Measurements from ENCODE around the gene LILRB1. TPM values are rescaled to one million over a fixed set of nuclear protein-coding genes. Genes with fewer than 3 reads are reported as not detected.
A peak's percentile ranks its signal among the peaks of the same experiment; 100 is the strongest.
"Not testable (repeated sequence)": the region's sequence is repeated elsewhere in the genome, so short reads cannot be mapped to it uniquely, and the experiment has no call there.

LILRB1 gene
- total and polyA plus RNA-seq, 5 donors from 2014 or later: 0.10 to 0.14 TPM; not detected in 3

GRCh38 chr19:54636081-54636480 is 5.8 kb downstream of the LILRB1 start:
- H3K4me1 ChIP-seq (ENCODE audit: control insufficient read depth, insufficient read depth, low read length, poor library complexity, severe bottlenecking); H3K27me3 ChIP-seq (ENCODE audit: control insufficient read depth, insufficient read depth, low read length); DNase-seq; H3K4me3 ChIP-seq (ENCODE audit: low read depth, low read length); H3K27ac Mint-ChIP-seq; H3K9me3 ChIP-seq (ENCODE audit: control insufficient read depth in 2 of 2, low read length in 2 of 2); H3K36me3 Mint-ChIP-seq; H3K27ac ChIP-seq (ENCODE audit: insufficient read depth, low read length, poor library complexity, severe bottlenecking); H3K9me3 Mint-ChIP-seq; H3K36me3 ChIP-seq (ENCODE audit: control insufficient read depth, insufficient read depth, low read length); H3K4me3 Mint-ChIP-seq; ATAC-seq (ENCODE audit: low read depth in 2 of 2); H3K27me3 Mint-ChIP-seq; H3K4me1 Mint-ChIP-seq: not testable (repeated sequence)

GRCh38 chr19:54638683-54639082 is 8.4 kb downstream of the LILRB1 start:
- Histone ChIP-seq H3K4me3 (ENCODE audit: low read depth, low read length) (no peak overlapping the region), H3K4me1 (ENCODE audit: control insufficient read depth, insufficient read depth, low read length, poor library complexity, severe bottlenecking) (no peaks in the 10 kb centered on the region), H3K27me3 (ENCODE audit: control insufficient read depth, insufficient read depth, low read length) (no peaks in the 10 kb centered on the region), H3K27ac (ENCODE audit: insufficient read depth, low read length, poor library complexity, severe bottlenecking) (no peak overlapping the region), H3K9me3 (ENCODE audit: control insufficient read depth in 2 of 2, low read length in 2 of 2) (no peaks in the 10 kb centered on the region), H3K36me3 (ENCODE audit: control insufficient read depth, insufficient read depth, low read length) (no peaks in the 10 kb centered on the region)
- H3K4me3 Mint-ChIP-seq: no peak overlapping the region
- H3K36me3 Mint-ChIP-seq: no peaks in the 10 kb centered on the region
- no peak for DNase-seq
- peaks cover 0 to 1% (median 0%) of the 10 kb centered on the region in 7 donors for H3K9me3 Mint-ChIP-seq
- peaks cover 6% of the 10 kb centered on the region for H3K27me3 Mint-ChIP-seq
- no peaks in the 10 kb centered on the region for H3K4me1 Mint-ChIP-seq
- ATAC-seq (ENCODE audit: low read depth in 2 of 2): no peak
- no peak overlapping the region for H3K27ac Mint-ChIP-seq

DNA sequence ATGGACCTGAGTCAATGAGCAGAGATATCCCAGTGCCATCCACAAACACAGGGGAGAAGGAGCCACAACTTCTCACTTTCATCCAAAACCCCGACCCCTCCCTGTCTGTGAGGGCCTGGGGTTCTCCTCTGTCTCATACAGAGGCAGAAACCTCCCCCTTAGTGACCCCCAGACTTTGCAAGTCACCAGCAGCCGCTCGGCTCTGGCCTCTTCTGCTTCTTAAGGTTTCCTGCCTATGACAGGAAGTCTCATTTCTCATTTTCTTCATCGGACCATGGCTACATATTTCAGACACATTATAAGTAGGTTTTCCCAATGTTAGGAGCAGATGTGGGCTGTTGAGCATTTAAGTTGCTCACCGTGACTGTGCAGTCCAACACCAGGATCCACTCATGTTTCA is 12.7 kb downstream of the LILRB1 start:
- H3K4me1 ChIP-seq (ENCODE audit: control insufficient read depth, insufficient read depth, low read length, poor library complexity, severe bottlenecking); ATAC-seq (ENCODE audit: low read depth in 2 of 2); H3K9me3 ChIP-seq (ENCODE audit: control insufficient read depth in 2 of 2, low read length in 2 of 2); H3K4me3 ChIP-seq (ENCODE audit: low read depth, low read length); H3K27me3 ChIP-seq (ENCODE audit: control insufficient read depth, insufficient read depth, low read length); H3K27me3 Mint-ChIP-seq; H3K4me3 Mint-ChIP-seq; H3K4me1 Mint-ChIP-seq; H3K36me3 ChIP-seq (ENCODE audit: control insufficient read depth, insufficient read depth, low read length); H3K9me3 Mint-ChIP-seq; H3K36me3 Mint-ChIP-seq; H3K27ac ChIP-seq (ENCODE audit: insufficient read depth, low read length, poor library complexity, severe bottlenecking); H3K27ac Mint-ChIP-seq; DNase-seq: not testable (repeated sequence)

DNA sequence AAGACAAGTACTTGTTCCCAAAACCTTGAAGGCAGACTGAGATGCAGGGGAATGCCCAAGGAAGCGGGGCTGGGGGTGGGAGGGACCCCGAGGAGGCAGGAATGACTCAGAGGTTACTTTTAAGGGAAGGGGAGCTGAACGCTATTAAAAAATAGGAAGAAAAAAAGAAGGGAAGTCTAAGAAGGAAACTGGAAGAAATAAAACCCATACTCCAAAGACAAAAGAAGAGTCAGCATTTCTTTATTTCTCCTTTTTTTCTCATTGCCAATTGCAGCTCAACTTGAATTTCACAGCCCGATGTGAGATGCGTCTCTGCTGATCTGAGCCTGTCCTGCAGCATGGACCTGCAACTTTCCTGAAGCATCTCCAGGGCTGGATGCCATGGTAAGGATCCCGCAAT is 13.3 kb downstream of the LILRB1 start:
- H3K4me1 Mint-ChIP-seq; H3K27me3 Mint-ChIP-seq; H3K27ac Mint-ChIP-seq; H3K4me1 ChIP-seq (ENCODE audit: control insufficient read depth, insufficient read depth, low read length, poor library complexity, severe bottlenecking); H3K9me3 Mint-ChIP-seq; H3K27me3 ChIP-seq (ENCODE audit: control insufficient read depth, insufficient read depth, low read length); H3K9me3 ChIP-seq (ENCODE audit: control insufficient read depth in 2 of 2, low read length in 2 of 2); H3K36me3 Mint-ChIP-seq; ATAC-seq (ENCODE audit: low read depth in 2 of 2); DNase-seq; H3K4me3 ChIP-seq (ENCODE audit: low read depth, low read length); H3K36me3 ChIP-seq (ENCODE audit: control insufficient read depth, insufficient read depth, low read length); H3K4me3 Mint-ChIP-seq; H3K27ac ChIP-seq (ENCODE audit: insufficient read depth, low read length, poor library complexity, severe bottlenecking): not testable (repeated sequence)

GRCh38 chr19:54644056-54644455 is 13.8 kb downstream of the LILRB1 start:
- Mint-ChIP-seq H3K4me1 (no peaks in the 10 kb centered on the region), H3K9me3 (peaks cover 0 to 1% (median 0%) of the 10 kb centered on the region in 7 donors), H3K27ac (no peak overlapping the region), H3K4me3 (no peak overlapping the region), H3K27me3 (peaks cover 4% of the 10 kb centered on the region), H3K36me3 (no peaks in the 10 kb centered on the region)
- Histone ChIP-seq H3K36me3 (ENCODE audit: control insufficient read depth, insufficient read depth, low read length) (no peaks in the 10 kb centered on the region), H3K27me3 (ENCODE audit: control insufficient read depth, insufficient read depth, low read length) (no peaks in the 10 kb centered on the region), H3K4me1 (ENCODE audit: control insufficient read depth, insufficient read depth, low read length, poor library complexity, severe bottlenecking) (no peaks in the 10 kb centered on the region), H3K9me3 (ENCODE audit: control insufficient read depth in 2 of 2, low read length in 2 of 2) (no peaks in the 10 kb centered on the region), H3K4me3 (ENCODE audit: low read depth, low read length) (no peak overlapping the region), H3K27ac (ENCODE audit: insufficient read depth, low read length, poor library complexity, severe bottlenecking) (no peak overlapping the region)
- DNase-seq: no peak
- ATAC-seq (ENCODE audit: low read depth in 2 of 2): peak in 1 of 2 donors; percentile 45

GRCh38 chr19:54646331-54646841 is 16.1 kb downstream of the LILRB1 start:
- Mint-ChIP-seq H3K27ac (no peak overlapping the region), H3K4me3 (no peak overlapping the region), H3K9me3 (peaks cover 0 to 2% (median 0%) of the 10 kb centered on the region in 7 donors), H3K4me1 (no peaks in the 10 kb centered on the region), H3K36me3 (no peaks in the 10 kb centered on the region), H3K27me3 (peaks cover 4% of the 10 kb centered on the region)
- no peaks in the 10 kb centered on the region for H3K36me3 ChIP-seq (ENCODE audit: control insufficient read depth, insufficient read depth, low read length)
- DNase-seq (no peak), ATAC-seq (ENCODE audit: low read depth in 2 of 2) (no peak)
- no peaks in the 10 kb centered on the region for H3K27me3 ChIP-seq (ENCODE audit: control insufficient read depth, insufficient read depth, low read length)
- no peaks in the 10 kb centered on the region for H3K4me1 ChIP-seq (ENCODE audit: control insufficient read depth, insufficient read depth, low read length, poor library complexity, severe bottlenecking)
- no peaks in the 10 kb centered on the region for H3K9me3 ChIP-seq (ENCODE audit: control insufficient read depth in 2 of 2, low read length in 2 of 2)
- no peak overlapping the region for H3K4me3 ChIP-seq (ENCODE audit: low read depth, low read length)
- H3K27ac ChIP-seq (ENCODE audit: insufficient read depth, low read length, poor library complexity, severe bottlenecking): no peak overlapping the region

GRCh38 chr19:54648129-54648528 is 17.8 kb downstream of the LILRB1 start:
- no peaks in the 10 kb centered on the region for H3K36me3 Mint-ChIP-seq
- Histone ChIP-seq H3K27me3 (ENCODE audit: control insufficient read depth, insufficient read depth, low read length) (no peaks in the 10 kb centered on the region), H3K9me3 (ENCODE audit: control insufficient read depth in 2 of 2, low read length in 2 of 2) (no peaks in the 10 kb centered on the region), H3K36me3 (ENCODE audit: control insufficient read depth, insufficient read depth, low read length) (no peaks in the 10 kb centered on the region), H3K4me3 (ENCODE audit: low read depth, low read length) (no peak overlapping the region), H3K27ac (ENCODE audit: insufficient read depth, low read length, poor library complexity, severe bottlenecking) (no peak overlapping the region), H3K4me1 (ENCODE audit: control insufficient read depth, insufficient read depth, low read length, poor library complexity, severe bottlenecking) (no peaks in the 10 kb centered on the region)
- H3K4me1 Mint-ChIP-seq: no peaks in the 10 kb centered on the region
- H3K4me3 Mint-ChIP-seq: no peak overlapping the region
- H3K27me3 Mint-ChIP-seq: peaks cover 8% of the 10 kb centered on the region
- H3K27ac Mint-ChIP-seq: no peak overlapping the region
- ATAC-seq (ENCODE audit: low read depth in 2 of 2) (no peak), DNase-seq (no peak)
- H3K9me3 Mint-ChIP-seq: peaks cover 0 to 2% (median 0%) of the 10 kb centered on the region in 7 donors

DNA sequence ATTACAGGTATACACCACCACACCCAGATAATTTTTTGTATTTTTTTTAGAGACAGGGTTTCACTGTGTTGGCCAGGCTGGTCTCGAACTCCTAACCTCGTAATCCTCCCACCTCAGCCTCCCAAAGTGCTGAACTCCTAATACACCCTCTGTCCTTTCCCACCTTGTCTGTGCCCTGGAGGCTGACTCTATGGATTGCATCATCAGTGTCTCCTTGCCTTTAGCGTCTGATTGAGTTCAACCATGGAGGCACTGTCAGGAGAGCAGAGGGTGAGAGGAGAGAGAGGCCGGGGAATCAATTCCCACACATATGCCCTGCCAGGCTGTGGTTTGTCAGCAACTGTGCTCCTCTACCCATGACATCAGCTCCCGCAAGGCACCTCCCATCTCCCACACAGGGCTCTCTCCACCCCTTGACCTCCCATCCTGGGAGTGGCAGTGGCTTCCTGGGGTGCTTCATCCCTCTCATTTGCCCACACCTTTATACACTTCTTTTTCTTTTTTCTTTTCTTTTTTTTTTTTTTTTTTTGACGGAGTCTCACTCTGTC is 19.9 kb downstream of the LILRB1 start:
- no peaks in the 10 kb centered on the region for H3K4me1 Mint-ChIP-seq
- H3K4me3 Mint-ChIP-seq: no peak overlapping the region
- H3K27me3 Mint-ChIP-seq: peaks cover 8% of the 10 kb centered on the region
- Histone ChIP-seq H3K36me3 (ENCODE audit: control insufficient read depth, insufficient read depth, low read length) (no peaks in the 10 kb centered on the region), H3K27ac (ENCODE audit: insufficient read depth, low read length, poor library complexity, severe bottlenecking) (no peak overlapping the region), H3K27me3 (ENCODE audit: control insufficient read depth, insufficient read depth, low read length) (no peaks in the 10 kb centered on the region), H3K9me3 (ENCODE audit: control insufficient read depth in 2 of 2, low read length in 2 of 2) (no peaks in the 10 kb centered on the region), H3K4me3 (ENCODE audit: low read depth, low read length) (no peak overlapping the region), H3K4me1 (ENCODE audit: control insufficient read depth, insufficient read depth, low read length, poor library complexity, severe bottlenecking) (no peaks in the 10 kb centered on the region)
- H3K27ac Mint-ChIP-seq: no peak overlapping the region
- no peaks in the 10 kb centered on the region for H3K36me3 Mint-ChIP-seq
- DNase-seq (no peak), ATAC-seq (ENCODE audit: low read depth in 2 of 2) (no peak)
- H3K9me3 Mint-ChIP-seq: peaks cover 0 to 2% (median 0%) of the 10 kb centered on the region in 7 donors
